Measurements from ENCODE around the gene REV3L.
A peak's percentile ranks its signal among the peaks of the same experiment; 100 is the strongest.
"Not testable (repeated sequence)": the region's sequence is repeated elsewhere in the genome, so short reads cannot be mapped to it uniquely, and the experiment has no call there.

Gene REV3L

GRCh38 chr6:111482959-111483735, at the start of gene REV3L:
REV3L (minus strand) TSS chr6:111483218; CDS start chr6:111482888, 330 bp downstream.
- peak; percentile 96 for DNase-seq

GRCh38 chr6:111531185-111531584, 48.2 kb upstream of the REV3L start:
- no peak for DNase-seq

GRCh38 chr6:111530667-111531066, 47.6 kb upstream of the REV3L start:
- DNase-seq, result no peak

GRCh38 chr6:111530218-111530617, 47.2 kb upstream of the REV3L start:
- no peak for DNase-seq

- no peak for DNase-seq
Measured at GRCh38 chr6:111527367-111527766, 44.3 kb upstream of the REV3L start.

GRCh38 chr6:111524735-111525134, 41.7 kb upstream of the REV3L start:
- DNase-seq, result no peak

- DNase-seq, result no peak
Measured at GRCh38 chr6:111524252-111524651, 41.2 kb upstream of the REV3L start.

GRCh38 chr6:111523484-111524167, 40.6 kb upstream of the REV3L start:
- DNase-seq, result no peak

GRCh38 chr6:111522393-111523020, 39.5 kb upstream of the REV3L start:
- DNase-seq, result no peak

GRCh38 chr6:111521497-111522270, 38.7 kb upstream of the REV3L start:
- DNase-seq, result no peak

GRCh38 chr6:111520524-111520923, 37.5 kb upstream of the REV3L start:
- DNase-seq, result no peak

GRCh38 chr6:111517965-111518364, 34.9 kb upstream of the REV3L start:
- no peak for DNase-seq

- no peak for DNase-seq
Measured at GRCh38 chr6:111515259-111515658, 32.2 kb upstream of the REV3L start.

- DNase-seq, result not testable (repeated sequence)
Measured at GRCh38 chr6:111514531-111514930, 31.5 kb upstream of the REV3L start.

- DNase-seq, result peak; percentile 41
Measured at GRCh38 chr6:111507219-111507618, 24.2 kb upstream of the REV3L start.

- DNase-seq, result not testable (repeated sequence)
Measured at GRCh38 chr6:111505498-111505897, 22.5 kb upstream of the REV3L start.

GRCh38 chr6:111503660-111504059, 20.6 kb upstream of the REV3L start:
- peak; percentile 24 for DNase-seq

GRCh38 chr6:111503194-111503593, 20.2 kb upstream of the REV3L start:
- DNase-seq, result no peak

- DNase-seq, result no peak
Measured at GRCh38 chr6:111502154-111502553, 19.1 kb upstream of the REV3L start.

GRCh38 chr6:111499269-111499793, 16.3 kb upstream of the REV3L start:
- no peak for DNase-seq

GRCh38 chr6:111494951-111495635, 12.1 kb upstream of the REV3L start:
- no peak for DNase-seq

GRCh38 chr6:111492499-111492898, 9.5 kb upstream of the REV3L start:
- DNase-seq, result no peak
